NCI-H187 treated with DMSO at 0.1 percent for 48 hours (cell line): Measurements from ENCODE around the gene GUCD1.
"Not testable (repeated sequence)": the region's sequence is repeated elsewhere in the genome, so short reads cannot be mapped to it uniquely, and the experiment has no call there.

Experiments
- DNase-seq: peaks from one replicate; lab custom pipeline; 2025; lab: John Stamatoyannopoulos, UW

Gene GUCD1

DNA sequence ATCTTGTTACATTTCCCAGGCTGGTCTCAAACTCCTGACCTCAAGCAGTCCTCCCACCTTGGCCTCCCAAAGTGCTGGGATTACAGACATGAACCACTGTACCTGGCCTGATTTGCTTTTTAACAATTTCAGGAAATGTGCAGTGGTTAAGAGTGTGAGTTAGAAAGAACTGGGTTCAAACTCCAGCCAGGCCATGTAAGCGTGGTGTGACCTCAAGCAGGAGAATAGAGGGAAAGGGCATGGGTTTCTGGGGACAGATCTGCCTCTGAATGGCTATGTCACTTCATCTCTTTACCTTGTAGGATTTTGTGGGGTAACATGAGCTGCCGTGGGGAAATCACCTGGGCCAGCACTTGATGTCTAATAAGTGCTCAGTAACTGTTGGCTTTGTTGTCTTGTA lies 10.1 kb upstream of the GUCD1 start:
- DNase-seq: no peak

GRCh38 chr22:24564376-24565058 lies 9.6 kb upstream of the GUCD1 start:
- no peak for DNase-seq

GRCh38 chr22:24563246-24563645 lies 8.3 kb upstream of the GUCD1 start:
- DNase-seq: no peak

DNA sequence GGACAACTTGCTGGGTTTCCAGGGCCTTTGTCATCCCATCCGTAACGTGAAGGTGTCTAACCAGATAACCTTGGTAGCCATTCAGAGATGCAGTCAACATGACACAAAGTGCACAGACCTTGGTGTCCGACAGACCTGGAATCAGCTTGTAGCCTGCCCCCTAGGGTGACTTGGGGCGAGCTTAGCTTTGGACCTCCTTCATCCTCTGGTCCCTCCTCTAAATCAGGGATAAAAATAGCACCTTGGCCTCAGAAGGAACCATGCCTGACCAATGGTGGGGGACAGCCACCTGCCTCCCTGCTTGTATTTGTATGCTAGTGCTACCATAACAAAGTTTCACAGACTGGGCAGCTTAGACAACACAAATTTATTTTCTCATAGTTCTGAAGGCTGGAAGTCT lies 4.5 kb upstream of the GUCD1 start:
- DNase-seq: no peak

DNA sequence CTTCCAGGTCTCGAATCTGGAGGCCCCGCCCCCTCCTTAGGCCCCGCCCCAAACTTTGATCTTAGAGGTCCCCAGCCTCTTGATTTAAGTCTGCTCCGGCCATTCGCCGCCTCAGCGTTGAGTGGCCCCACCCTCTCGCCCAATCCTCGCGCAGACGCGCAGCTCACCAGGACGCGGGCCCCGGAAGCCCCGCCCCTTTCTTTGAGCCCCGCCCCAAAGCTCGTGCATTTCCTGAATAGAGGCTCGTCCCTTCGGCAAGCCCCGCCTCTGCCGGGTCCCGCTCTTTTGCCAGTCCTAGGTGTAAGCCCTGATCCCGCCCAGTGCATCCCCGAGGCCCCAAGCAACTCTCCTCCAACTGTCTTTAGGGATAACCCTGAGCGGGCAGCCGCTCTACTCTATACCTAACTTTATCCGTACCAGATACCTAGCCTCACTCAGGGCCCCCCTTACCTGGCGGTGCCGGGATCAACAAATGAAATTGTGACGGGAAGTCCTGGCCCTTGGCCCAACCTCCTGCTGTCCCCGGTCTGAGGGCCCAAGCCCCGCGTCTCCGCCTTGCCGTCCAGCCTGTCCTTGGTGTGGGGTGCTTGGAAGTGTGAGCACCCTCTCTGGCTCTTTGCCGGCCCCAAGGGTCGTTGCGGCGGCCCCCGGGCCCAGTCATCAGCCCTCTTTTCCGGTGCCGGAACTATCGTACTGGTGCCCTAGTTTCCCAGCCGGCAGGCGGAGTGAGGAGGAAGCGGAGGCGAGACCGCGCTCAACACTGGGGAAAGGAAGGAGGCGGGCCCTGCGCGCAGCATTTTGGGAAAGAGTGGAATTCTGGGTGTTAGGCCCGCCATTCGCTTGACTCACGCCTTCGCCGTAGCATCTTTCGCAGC lies 464 bp upstream of the GUCD1 start, which contains the start of gene SNRPD3:
Gene SNRPD3, plus strand, starts transcription at position 835 of the 875 bp plus-strand sequence. CDS start 1,676 bp downstream, outside the sequence.
- peak; percentile 64 for DNase-seq

GRCh38 chr22:24553597-24554312 lies 1.2 kb downstream of the GUCD1 start:
- DNase-seq: no peak

DNA sequence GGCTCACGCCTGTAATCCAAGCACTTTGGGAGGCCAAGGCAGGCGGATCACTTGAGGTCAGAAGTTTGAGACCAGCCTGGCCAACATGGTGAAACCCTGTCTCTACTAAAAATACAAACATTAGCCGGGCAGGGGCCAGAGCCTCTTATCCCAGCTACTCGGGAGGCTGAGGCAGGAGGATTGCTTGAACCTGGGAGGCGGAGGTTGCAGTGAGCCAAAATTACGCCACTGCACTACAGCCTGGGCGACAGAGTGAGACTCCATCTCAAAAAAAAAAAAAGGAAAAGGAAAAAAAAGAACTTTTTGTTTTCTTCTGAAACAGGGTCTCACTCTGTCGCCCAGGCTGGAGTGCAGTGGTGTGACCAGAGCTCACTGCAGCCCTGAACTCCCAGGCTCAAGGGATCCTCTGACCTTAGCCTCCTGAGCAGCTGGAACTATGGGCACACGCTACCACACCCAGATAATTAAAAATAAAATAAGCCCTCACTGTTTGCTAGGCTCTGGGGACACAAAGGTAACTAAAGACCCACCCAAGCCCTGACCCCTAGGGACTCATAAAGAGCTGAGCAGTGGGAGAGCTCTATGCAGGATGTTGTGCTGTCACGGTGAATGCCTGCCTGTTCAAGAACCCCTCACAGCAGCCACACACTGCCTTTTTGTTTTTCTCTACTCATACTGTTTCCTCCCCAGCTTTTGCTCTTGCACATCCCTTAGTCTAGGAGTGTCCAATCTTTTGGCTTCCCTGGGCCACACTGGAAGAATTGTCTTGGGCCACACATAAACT lies 2.2 kb downstream of the GUCD1 start:
- DNase-seq: not testable (repeated sequence)

DNA sequence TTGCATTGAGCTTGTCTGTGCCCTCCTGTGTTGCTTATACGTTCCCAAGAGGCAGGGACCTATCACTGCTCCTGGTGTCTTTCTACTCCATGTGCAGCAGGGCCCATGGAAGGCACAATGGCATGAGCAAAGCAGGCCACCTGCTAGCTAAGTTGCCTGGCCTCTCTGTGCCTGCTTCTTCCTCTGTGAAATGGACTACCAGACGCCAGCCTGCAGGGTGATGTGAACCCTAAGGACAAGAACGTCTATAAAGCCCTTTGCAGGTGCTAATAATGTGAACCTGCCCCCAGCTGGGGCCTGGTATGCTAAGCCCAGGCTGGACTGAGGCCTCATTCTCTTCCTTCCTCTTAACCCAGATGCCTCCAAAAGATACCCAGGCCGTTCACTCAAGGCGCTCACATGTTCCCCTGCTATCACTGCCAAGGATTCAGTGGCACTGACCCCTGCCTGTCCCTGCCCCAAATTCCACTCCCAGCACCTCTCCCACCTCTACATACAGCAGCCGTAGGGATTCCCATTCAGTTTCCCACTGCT lies 4.0 kb downstream of the GUCD1 start:
- DNase-seq: no peak

GRCh38 chr22:24550028-24550901 lies 4.7 kb downstream of the GUCD1 start:
- no peak for DNase-seq

GRCh38 chr22:24548812-24549211 lies 6.1 kb downstream of the GUCD1 start:
- no peak for DNase-seq

DNA sequence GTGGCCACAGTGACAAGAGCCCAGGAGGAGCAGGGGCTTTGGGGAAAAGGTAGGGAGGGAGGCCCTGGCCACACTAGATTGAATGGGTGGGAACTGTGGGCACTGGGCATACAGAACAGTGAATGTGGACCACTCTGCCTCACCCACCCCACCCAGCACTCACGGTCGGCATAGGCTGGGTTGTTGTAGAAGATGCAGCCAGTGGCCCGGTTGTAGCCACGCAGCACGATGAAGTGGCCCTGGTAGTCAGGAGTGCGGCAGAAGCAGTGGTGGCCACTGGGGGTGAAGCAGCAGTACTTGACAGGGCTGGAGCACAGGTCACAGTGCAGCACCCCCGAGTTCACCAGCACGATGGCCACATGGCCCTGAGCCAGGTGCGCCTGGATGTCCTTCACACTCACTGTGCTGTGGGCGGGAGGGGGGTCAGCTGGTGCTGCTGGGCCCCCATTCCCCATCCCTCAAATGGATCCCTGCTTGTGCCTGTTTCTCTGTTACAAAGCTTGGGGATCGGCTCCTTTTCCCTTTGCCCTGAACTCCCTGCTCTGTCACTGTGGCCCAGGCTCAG lies 11.2 kb downstream of the GUCD1 start:
- DNase-seq: no peak

DNA sequence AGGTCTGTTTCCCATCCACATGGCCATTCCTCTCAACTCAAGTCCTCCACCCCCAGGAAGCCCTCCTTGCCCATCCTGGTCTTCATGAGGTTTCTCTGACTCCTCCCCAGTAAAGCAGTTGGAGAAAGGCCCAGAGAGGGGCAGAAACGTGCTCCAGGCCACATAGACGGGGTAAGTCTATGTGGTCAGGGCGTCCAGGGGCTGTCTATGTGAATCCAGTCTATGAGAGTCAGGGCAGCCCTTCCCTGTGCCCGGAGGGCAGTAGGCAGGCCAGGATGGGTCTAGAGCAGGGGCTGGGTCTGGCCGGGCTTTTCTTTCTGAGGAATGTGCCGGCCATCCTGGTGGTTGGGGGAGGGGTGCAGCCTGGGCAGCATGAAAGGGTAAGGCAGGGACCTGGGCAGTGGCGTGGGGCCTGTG lies 11.7 kb downstream of the GUCD1 start:
- no peak for DNase-seq

GRCh38 chr22:24542641-24543040 lies 12.3 kb downstream of the GUCD1 start:
- no peak for DNase-seq

DNA sequence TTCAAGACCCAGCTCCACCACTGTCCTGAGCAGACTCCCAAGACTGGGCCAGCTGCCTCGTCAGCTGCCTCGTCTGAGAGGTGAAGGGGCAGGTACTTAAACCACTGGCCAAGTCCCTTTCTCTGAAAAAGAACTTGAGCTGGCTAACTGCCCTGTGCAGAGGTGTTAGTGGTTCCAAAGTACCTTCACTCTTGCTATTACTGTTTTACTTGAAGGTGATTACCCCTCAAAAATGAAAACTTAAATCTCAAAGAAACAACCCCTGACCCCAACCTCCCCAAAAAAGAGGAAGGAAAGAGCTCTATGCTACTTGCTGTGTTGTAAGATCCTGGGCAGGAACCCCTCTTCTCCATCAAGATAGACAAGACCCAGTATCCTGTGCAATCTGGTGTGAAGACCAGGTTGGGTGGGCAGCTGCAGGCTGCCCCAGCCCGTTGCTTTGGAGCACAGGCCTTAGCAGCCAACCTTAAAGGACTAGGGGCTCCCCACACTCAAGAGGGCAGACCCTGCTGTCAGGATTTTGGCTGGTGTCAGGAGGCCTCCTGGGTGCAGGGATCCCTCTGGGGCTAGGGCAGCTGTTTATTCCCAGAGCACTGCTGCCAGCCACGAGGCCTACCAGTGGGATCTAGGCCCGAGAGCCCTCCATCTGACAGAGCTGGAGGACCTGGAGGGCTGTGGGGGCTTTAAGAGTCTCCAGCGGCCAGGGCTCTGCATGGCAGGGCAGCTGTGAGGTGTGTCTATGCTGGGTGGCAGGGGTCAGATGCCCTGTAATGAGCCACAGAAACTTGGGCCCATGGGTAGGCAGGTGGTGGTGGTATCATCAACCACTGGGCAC lies 13.0 kb downstream of the GUCD1 start:
- no peak for DNase-seq

DNA sequence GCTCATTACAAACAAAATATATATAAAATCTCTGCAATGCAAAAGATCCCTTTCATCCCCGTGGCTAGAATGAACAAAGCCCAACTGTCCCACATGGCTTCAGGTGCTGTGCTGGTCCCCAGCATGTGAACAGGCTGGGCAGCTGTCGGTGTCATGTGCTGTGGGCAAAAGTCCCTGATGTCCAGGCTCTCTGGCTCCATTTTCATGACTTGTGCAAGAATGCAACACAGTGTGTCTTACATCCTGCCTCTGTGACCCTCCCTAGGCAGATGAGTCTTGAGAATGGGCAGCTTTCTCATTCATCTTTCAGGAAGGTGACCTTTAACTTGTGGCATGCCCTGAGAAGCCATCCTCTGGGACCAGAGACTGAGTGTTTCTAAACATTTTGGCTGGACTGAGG lies 14.5 kb downstream of the GUCD1 start:
- no peak for DNase-seq

- no peak for DNase-seq
Observed at GRCh38 chr22:24536089-24536488, 18.8 kb downstream of the GUCD1 start.

DNA sequence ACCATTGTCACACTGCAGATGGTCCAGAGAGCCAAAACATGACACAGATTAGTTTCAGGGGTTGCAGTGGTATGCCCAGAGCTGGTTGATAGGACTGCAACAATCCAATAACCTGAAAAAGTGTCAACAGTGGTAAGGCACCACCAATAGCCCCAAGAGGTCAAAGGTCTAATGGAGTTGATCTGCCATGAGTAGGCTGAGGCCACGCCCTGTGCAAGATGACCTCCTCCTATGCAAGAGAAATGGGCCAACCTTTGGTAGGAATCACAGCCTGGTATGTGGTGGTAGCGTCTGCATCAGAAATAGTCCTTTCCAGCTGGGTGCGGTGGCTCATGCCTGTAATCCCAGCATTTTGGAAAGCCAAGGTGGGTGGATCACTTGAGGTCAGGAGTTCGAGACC lies 19.6 kb downstream of the GUCD1 start:
- DNase-seq: no peak

- no peak for DNase-seq
Observed at GRCh38 chr22:24532075-24532474, 22.9 kb downstream of the GUCD1 start.

- DNase-seq: not testable (repeated sequence)
Observed at GRCh38 chr22:24530968-24531367, 24.0 kb downstream of the GUCD1 start.
